HG03135 (cell line): ENCODE measurements around the gene MACF1.

Experiments
- ATAC-seq: cut with Tn5 transposase; IDR thresholded peaks from one replicate; pipeline ENCODE4 v1.9.1; 2021; ENCODE audit warnings: mild to moderate bottlenecking, moderate library complexity; ENCODE audit not compliant: unreplicated experiment

The MACF1 gene

DNA sequence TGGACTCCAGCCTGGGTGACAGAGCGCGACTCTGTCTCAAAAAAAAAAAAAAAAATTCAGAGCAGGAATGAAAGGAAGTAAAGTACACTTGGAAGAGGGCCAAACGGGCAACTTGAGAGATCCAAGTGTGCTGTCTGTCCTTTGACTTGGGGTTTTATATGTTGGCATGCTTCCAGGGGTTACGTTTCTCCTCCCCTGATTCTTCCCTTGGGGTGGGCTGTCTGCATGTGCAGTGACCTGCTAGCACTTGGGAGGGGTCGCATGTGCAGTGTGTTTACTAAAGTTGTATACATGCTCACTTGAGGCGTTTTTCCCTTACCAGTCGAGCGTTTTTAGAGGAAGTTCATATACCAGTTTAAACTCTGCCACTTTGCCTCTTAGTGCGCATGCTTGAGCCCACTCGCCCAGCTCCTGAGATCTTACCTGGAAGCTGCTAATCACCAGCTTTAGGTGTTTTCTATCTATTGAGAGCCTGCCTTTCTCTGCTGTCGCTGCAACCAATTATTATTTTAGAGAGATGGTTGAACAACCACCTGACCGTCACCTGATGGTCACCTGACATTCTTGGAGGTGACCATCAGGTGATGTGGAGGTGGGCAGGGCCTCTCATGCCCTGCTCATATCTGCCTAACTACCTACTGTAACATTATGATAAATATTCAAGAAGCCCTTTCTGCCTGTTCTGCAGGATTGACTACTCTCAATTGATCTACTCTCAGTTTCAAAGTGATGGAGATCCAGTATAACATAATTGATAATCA is 140.1 kb downstream of the MACF1 start:
- ATAC-seq: no peak

DNA sequence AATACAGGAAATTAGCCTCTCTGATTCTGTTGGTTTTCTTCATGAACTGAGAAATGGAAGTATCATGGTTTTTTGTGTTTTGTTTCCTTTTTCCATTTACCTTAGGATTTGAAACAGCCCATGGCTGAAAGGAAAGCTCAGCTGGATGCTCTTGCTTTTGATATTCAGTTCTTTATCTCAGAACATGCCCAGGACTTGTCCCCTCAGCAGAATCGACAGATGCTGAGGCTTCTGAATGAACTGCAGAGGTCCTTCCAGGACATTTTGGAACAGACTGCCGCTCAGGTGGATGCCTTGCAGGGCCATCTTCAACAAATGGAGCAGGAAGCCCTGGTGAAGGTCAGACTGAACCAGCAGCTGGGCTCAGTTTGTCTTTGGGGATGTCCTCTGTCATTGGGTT is 142.4 kb downstream of the MACF1 start:
- ATAC-seq: no peak

DNA sequence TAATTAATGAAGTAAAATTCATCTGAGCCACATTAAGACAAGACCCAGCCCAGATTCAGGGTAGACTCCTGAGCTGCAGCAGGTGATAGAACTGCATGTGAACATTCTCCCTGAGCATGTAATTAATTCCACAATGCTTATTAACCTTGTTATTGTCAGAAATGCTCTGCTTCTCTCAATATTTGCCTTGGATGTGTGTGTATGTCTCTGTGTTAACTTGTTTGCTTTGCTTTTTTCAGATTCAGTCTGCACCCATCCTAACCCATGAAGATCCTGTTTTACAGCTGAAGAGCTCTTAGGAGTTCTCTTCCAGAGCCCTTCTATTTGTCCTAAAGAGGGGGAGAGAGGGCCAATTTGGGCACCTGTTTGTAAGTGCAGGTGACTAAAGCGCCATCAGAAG is 143.8 kb downstream of the MACF1 start:
- no peak for ATAC-seq

DNA sequence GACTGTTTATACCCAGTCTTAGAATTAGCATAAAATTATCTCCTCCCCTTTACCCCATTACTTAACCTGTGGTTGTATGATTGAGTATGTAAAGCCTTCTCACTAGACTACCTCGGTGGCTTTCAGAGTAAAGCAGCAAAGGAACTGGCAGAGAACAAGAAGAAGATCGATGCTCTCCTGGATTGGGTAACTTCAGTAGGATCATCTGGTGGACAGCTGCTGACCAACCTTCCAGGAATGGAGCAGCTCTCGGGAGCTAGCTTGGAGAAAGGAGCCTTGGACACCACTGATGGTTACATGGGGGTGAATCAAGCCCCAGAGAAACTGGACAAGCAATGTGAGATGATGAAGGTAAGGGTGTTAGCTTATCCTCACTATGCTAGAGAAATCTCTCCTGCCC is 148.4 kb downstream of the MACF1 start:
- ATAC-seq: no peak

DNA sequence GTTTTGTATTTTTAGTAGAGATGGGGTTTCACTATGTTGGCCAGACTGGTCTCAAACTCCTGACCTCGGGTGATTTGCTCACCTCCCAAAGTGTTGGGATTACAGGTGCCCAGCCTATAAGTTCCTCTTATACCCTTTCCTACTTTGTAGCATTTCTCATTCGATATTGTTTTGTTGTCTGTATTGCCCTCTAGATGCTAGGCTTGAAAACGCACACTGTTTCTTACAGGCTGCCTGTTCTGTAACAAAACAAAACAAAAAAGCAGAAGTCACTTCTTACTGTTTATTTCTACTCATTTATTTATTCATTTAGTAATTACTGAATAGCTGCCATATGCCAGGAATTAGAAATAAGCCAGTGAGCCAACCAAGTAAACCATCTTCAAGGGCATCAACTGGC is 150.1 kb downstream of the MACF1 start:
- ATAC-seq: no peak

DNA sequence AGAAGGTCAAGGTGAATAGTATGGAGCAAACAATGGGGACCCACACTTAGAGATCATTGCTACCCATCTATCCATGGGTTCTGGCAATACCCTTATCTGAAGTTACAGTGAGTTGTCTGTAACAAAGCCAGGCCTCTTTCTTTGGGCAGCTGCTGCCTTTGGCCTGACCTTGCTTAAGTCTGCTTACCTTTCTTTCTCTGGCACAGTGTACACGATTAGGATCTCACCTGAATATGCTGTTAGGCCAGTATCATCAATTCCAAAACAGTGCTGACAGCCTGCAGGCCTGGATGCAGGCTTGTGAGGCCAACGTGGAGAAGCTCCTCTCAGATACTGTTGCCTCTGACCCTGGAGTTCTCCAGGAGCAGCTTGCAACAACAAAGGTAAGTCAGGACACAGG is 154.0 kb downstream of the MACF1 start:
- ATAC-seq: no peak

DNA sequence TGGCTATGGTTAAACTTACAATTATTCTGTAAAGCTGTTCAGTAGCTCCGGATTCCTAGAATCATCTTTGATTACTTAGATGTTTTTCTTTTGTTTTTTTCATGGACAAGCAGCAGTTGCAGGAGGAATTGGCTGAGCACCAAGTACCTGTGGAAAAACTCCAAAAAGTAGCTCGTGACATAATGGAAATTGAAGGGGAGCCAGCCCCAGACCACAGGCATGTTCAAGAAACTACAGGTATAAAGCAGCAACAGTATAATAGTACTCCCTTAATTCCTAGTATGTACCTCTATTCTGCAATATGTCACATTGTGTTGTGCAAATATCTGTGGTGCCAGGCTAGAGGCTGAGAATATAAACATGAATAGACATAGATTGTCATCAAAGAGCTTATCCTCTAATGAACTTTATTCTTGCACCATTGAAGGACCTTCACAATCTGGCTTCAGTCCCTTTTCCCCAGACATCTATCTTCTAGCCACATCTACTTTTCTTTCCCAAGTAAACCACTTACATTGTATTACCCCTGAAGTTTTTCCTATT is 154.6 kb downstream of the MACF1 start:
- ATAC-seq: no peak

DNA sequence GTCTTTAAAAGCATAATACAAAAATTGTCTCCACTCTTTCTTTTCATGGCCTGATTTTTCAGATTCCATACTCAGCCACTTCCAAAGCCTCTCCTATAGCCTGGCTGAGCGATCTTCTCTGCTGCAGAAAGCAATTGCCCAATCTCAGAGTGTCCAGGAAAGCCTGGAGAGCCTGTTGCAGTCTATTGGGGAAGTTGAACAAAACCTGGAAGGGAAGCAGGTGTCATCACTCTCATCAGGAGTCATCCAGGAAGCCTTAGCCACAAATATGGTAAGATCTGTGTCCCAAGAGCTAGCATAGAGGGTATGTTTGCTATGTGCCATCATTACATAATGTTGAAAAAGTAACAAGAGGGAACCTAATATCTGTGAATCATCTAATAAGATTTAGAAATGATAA is 156.2 kb downstream of the MACF1 start:
- no peak for ATAC-seq

DNA sequence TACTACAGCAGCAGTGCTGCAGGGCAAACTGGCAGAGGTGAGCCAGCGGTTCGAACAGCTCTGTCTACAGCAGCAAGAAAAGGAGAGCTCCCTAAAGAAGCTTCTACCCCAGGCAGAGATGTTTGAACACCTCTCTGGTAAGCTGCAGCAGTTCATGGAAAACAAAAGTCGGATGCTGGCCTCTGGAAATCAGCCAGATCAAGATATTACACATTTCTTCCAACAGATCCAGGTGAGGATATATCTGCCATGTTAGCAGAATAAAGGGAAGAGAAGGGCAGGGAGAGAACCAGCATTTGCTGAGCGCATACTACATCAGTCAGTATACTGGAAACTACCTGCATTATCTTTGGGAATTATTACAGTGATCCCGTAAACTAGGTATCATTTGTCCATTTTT is 157.0 kb downstream of the MACF1 start:
- no peak for ATAC-seq

DNA sequence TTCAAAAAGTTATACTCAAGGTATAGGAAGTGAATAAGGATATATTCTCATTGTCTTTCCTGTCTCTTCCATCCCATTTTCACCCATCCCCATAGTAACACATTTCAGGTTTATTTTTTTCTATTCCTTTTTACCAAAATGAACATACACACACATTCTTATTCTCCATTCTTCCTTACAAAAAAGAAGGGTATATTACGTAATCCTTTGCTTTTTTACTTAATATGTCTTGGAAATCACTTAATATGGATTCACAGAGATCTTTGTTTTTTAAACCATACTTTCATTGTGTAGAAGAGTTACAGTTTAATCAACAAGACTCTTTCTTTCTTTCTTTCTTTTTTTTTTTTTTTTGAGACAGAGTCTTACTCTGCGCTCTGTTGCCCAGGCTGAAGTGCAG is 158.8 kb downstream of the MACF1 start:
- no peak for ATAC-seq

DNA sequence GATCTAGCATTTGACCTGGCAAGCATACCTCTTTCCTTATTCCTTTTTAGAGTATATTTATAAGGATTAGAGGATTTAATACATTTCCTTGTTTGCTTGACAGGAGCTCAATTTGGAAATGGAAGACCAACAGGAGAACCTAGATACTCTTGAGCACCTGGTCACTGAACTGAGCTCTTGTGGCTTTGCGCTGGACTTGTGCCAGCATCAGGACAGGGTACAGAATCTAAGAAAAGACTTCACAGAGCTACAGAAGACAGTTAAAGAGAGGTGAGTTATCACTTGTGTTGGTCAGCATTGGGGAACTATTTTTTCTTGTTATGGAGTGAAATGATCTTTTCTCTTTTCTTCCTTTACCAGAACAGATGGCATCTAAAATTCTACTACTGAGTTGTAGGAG is 163.6 kb downstream of the MACF1 start:
- no peak for ATAC-seq

DNA sequence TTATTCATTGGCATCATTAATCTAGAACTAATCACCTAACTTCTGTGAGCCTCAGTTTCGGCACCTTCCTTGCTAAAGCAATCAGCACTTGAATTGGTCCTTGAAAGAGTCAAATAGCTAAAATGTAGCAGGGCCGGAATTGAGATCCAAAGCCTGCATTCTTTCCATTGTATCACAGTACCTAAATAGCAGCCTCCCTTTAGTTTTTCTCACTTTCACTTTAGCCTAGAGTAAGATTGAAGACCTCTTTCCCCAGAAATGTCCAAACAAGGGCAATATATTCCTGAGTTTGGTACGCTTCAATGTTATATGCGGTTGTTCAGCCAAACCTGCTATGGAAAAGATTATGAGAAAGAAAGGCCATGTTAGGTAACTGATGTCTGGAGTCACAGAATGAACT is 165.1 kb downstream of the MACF1 start:
- ATAC-seq: no peak

DNA sequence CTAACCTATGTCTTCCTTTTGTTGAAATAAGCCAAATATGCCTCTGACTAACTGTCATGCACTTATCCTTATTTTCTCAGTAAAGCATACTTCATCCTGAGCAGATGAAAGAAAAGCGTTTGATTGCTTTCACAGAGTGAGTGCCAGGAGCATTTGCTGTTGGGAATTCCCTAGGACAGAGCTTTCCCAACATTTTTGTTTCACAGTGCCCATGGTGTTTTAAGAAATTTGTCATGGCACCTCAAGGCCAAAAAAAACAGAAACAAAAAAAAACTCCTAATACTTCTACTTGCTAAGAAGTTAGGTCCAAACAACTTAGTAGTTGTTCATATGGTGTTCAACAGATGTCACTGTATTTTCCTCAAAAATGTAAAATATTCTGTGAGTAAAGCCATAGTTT is 166.1 kb downstream of the MACF1 start:
- ATAC-seq: no peak

DNA sequence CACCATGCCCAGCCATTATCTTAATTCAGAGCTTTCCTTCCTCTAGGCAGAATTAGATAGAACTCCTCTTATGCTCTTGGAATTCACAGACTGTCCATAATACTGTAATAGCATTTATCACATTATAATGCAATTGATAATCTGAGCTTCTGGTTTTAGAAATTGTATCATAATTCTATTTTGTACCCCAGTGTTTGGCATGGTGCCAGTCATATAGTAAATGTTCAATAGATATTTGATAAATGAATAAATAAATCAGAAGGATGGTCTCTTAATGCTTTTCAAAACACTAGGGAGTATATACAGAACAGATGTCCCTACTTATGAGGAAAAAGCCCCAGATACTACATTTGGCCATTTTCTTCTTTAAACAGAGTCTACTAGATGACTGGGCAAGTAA is 167.6 kb downstream of the MACF1 start:
- ATAC-seq: no peak

DNA sequence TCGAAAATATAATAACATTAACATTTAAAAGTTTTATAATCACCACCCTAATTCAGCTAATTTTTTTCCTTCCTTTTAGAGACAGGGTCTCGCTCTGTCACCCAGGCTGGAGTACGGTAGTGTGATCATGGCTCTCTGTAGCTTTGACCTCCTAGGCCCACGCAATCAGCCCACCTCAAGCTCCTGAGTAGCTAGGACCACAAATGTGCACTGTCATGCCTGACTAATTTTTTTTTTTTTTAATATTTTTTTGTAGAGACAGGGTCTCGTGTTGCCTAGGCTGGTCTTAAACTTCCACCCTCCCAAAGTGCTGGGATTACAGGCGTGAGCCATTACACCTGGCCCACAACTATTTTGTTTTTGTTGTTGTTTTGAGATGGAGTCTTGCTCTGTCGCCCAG is 172.2 kb downstream of the MACF1 start:
- no peak for ATAC-seq

DNA sequence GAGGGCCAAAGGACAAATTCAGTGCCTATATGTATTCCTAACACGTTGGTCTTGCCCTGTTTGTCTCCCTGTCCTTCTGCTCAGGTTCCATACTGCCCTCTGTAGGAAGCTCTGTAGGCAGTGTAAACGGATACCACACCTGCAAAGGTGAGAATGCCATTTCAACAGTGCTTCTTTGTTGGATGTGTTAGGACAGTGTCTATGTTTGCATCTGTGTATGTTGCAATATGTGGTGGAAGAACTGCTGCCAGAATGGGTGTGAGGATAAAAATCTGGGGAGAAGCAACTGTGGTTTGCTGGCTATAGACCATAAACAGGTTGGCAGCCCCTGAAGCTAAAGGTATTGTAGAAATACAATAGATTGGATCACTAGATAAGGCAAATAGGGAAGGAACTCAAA is 173.9 kb downstream of the MACF1 start:
- no peak for ATAC-seq

DNA sequence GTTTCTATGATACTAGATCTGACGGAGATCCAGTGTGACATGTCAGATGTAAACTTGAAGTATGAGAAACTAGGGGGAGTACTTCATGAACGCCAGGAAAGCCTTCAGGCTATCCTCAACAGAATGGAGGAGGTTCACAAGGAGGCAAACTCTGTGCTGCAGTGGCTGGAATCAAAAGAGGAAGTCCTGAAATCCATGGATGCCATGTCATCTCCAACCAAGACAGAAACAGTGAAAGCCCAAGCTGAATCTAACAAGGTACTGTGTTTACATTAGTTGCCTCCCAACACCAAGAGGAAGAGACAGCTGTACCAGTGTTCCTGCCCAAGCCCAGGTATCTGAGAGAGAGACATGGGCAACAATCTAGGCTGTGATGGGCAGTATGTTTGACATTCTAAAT is 174.7 kb downstream of the MACF1 start:
- no peak for ATAC-seq

DNA sequence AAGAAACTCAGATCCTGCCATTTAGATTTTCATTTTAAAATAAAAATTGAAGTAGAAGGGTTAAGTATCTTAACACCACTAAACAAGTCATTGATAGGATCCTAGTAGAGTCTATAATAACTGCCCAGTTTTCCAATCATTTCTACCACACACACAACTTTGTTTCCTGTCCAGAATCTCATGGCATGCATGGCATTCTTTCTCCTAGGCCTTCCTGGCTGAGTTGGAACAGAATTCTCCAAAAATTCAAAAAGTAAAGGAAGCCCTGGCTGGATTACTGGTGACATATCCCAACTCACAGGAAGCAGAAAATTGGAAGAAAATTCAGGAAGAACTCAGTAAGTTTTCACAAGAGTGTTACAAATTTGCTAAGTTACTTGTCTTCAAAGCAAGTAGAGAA is 175.5 kb downstream of the MACF1 start:
- no peak for ATAC-seq

DNA sequence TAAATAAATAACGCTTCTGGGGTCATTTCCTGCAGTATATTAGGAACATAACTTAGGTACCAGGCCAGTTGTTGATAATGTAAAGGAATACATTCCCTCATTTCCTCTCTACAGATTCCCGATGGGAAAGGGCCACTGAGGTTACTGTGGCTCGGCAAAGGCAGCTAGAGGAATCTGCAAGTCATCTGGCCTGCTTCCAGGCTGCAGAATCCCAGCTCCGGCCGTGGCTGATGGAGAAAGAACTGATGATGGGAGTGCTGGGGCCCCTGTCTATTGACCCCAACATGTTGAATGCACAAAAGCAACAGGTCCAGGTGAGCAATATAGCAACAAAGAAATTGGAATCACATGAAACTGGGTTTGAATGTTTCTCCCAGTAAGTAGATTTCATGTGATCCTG is 177.3 kb downstream of the MACF1 start:
- ATAC-seq: no peak

DNA sequence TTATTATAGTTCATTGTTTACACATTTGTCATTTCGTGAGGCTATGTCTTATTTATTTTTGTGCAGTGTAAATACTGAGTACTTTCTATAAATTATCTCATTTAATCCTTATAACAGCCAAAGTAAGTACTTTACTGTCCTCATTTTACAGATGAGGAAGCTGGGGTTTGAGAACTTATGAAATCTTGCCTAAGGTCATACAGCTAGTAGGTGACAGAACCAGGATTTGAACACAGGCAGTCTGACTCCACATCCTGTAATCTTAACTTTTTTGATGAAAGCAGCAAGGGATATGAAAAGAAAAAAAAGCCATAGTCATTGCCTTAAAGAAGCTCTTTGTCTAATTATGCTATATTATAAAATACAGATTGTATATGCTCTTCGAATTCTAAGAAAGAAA is 179.8 kb downstream of the MACF1 start:
- ATAC-seq: no peak

DNA sequence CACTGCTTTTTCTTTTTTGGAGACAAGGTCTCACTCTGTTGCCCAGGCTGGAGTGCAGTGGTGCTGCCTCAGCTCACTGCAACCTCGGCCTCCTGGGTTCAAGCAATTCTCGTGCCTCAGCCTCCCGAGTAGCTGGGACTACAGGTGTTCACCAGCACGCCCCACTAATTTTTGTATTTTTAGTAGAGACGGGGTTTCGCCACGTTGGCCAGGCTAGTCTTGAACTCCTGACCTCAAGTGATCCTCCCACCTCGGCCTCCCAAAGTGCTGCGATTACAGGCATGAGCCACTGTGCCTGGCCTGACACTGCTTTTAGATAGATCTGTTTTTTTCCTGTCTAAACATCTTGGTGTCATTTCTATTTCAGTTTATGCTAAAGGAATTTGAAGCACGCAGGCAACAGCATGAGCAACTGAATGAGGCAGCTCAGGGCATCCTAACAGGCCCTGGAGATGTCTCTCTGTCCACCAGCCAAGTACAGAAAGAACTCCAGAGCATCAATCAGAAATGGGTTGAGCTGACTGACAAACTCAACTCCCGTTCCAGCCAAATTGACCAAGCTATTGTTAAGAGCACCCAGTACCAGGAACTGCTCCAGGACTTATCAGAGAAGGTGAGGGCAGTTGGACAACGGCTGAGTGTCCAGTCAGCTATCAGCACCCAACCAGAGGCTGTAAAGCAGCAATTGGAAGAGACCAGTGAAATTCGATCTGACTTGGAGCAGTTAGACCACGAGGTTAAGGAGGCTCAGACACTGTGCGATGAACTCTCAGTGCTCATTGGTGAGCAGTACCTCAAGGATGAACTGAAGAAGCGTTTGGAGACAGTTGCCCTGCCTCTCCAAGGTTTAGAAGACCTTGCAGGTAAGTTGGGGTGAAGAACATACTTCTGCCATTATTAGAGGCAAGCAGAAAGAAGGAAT is 180.8 kb downstream of the MACF1 start:
- ATAC-seq: no peak

DNA sequence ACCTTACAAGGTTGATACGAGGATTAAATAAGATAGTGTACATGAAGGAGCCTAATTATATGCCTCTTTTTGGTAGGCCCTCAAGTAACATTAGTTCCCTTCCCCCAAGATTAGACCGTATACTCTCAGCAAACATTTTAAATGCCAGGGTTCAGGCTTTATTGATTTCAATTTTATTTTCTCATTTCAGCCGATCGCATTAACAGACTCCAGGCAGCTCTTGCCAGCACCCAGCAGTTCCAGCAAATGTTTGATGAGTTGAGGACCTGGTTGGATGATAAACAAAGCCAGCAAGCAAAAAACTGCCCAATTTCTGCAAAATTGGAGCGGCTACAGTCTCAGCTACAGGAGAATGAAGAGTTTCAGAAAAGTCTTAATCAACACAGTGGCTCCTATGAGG is 182.5 kb downstream of the MACF1 start:
- no peak for ATAC-seq
